GM21786 (cell line): ENCODE measurements around the gene ZNF8.
A peak's percentile ranks its signal among the peaks of the same experiment; 100 is the strongest.
"Not testable (repeated sequence)": the region's sequence is repeated elsewhere in the genome, so short reads cannot be mapped to it uniquely, and the experiment has no call there.

Experiments
- ATAC-seq: cut with Tn5 transposase; IDR thresholded peaks from one replicate; pipeline ENCODE4 v1.9.1; 2021; ENCODE audit not compliant: unreplicated experiment

ZNF8 gene

DNA sequence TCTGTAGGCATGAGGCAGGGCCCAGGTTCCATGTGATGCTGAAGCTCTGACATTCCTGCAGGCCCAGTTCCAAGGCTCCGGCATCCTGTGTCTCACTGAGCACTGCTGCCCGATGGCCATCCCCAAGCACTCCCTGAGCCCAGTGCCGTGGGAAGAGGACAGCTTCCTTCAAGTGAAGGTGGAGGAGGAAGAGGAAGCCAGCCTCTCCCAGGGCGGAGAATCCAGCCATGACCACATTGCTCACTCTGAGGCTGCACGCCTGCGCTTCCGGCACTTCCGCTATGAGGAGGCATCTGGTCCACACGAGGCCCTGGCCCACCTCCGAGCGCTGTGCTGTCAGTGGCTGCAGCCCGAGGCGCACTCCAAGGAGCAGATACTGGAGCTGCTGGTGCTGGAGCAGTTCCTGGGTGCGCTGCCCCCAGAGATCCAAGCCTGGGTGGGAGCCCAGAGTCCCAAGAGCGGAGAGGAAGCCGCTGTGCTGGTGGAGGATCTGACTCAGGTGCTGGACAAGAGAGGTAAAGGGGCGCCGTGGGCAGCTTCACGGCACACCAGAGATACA is 56.0 kb downstream of the ZNF8 start:
- no peak for ATAC-seq

DNA sequence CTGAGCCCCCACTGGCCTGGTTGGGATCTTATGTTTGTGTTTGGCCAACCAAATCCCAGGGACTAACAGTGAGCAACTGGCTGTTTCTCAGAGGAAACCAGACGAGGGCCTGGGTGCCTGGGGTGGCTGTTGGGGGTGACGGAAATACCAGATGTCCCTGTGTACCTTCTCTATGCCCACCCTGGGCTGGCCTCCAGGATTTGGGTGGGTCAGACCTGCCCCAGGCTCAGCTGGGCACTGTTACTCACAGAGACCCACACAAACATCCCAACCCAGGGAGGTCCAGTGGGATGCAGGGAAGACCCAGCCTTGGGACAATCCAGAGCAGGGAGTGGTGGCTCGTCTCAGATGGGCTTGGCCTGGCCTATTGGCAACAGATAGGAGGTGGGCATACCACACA is 56.9 kb downstream of the ZNF8 start:
- ATAC-seq, result no peak

DNA sequence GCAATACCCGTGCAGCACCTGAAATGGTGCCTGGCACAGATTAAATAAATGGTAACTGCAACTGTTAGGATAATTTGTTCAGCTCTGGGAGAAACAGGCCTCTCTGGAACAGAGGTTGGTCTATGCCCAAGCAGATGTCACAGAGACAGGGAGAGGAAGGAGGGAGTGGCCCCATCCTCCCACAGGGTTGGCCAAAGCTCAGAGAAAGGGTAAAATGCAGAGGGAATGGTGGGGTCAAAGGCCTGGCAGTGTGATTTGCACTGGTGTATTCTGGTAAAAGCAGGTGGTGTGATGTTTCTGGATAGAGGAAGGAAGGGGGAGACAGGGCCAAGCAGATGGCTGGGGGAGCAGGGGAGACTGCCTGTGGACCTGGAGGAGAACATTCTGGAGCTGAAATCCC is 57.5 kb downstream of the ZNF8 start:
- no peak for ATAC-seq

DNA sequence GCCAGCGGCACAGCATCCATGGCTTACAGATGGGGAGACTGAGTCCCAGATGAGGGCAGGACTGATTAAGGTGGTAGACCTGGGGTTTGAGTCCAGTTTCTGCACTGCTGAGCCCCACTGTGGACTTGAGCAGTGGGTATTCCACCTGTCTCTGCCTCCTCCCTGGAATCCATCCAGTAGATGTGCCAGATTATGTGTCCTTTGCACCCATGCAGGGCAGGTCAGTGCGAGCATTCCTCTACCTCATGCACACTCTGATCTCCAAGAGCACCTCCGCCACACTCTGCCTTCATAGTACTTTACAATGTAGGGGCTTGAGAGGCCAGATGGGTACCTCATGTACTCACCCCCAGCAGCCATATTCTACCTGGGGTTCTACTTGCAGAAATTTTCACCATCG is 58.1 kb downstream of the ZNF8 start:
- ATAC-seq, result no peak

DNA sequence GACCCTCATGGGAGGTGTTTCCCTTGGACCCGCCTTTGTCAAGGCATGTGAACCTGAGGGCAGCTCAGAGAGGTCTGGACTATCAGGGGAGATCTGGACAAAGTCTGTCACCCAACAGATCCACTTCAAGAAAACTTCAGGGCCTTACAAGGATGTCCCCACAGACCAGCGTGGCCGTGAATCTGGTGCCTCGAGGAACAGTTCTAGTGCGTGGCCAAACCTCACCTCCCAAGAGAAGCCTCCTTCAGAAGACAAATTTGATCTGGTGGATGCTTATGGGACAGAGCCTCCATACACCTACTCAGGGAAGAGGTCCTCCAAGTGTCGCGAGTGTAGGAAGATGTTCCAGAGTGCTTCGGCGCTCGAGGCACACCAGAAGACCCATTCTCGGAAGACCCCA is 59.6 kb downstream of the ZNF8 start:
- no peak for ATAC-seq

DNA sequence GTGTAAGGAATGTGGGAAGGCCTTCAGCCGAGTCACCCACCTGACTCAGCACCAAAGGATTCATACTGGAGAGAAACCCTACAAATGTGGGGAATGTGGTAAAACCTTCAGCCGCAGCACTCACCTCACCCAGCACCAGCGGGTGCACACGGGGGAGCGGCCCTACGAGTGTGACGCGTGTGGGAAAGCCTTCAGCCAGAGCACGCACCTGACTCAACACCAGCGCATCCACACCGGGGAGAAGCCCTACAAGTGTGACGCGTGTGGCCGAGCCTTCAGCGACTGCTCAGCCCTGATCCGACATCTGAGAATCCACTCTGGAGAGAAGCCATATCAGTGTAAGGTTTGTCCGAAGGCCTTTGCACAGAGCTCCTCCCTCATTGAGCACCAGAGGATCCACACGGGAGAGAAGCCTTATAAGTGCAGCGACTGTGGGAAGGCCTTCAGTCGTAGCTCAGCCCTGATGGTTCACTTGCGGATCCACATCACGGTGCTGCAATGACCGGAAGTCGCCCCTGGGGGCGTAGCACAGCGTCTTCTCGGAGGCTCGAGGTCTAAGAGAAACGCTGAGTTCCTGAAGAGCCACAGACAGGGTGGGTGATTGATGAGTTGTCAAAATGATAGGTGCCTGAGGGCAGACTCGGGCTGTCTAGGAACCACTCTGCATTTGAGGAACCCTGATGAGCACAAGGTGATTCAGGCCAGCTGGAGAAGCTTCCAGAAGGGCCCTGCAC is 60.2 kb downstream of the ZNF8 start:
- no peak for ATAC-seq

DNA sequence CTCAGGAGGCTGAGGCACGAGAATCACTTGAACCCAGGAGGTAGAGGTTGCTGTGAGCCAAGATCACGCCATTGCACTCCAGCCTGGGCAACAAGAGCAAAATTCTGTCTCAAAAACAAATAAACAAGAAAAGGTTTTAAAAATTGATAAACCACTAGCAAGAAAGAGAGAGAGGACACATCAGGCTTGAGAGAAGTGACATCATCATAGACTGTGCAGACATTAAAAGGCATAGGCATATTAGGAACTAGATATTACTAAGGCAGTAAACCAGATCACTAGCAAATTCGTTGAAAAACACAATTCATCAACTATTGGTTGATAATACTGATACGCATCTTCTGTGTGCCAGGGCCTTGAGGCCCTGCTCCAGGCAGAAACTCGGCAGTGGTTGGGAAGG is 66.8 kb downstream of the ZNF8 start:
- ATAC-seq, result no peak

DNA sequence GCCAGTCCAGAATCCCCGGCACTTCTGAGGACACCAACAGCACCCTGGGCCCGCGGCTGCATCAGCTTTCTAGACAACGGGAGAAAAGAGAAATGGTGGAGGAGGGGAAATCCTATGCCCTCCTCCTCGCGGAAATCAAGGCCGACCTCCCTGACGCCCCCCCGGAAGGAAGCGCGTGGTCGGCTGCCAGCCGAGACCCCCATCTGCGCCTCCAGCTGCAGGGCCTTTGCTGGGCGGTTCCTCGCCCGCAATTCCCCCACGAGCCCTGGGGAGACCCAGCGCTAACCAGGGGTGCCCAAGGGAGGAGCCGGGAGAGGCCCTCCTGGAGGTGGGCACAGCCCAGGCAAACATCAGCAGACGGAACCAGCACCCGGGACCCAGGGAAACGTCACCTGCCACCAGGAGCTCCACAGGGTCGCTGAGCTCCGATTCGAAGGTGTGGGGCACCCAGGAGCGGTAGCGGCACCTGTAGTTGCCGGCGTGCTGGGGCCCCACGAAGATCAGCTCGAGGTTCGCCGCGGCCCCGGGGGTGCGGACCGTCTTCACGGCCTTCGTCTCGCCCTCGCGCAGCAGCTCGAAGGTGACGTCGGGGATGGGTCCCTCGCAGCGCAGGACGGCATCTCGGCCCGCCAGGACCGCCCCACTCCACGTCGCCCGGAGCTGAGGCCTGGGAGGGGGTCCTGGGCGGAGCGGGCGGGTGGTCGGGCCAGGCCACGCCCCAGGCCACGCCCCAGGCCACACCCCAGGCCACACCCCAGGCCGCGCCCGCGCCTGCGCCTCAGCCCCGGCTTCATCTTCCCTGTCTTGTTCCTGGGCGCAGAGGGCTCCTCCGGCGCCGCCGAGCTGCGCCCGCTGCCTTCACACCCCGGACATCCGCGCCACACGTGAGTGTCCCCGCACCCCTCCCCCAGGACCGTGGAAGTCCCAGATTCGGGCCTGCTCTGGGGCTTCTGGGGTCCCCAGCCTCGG is 68.5 kb downstream of the ZNF8 start:
- ATAC-seq, result peak; percentile 87

DNA sequence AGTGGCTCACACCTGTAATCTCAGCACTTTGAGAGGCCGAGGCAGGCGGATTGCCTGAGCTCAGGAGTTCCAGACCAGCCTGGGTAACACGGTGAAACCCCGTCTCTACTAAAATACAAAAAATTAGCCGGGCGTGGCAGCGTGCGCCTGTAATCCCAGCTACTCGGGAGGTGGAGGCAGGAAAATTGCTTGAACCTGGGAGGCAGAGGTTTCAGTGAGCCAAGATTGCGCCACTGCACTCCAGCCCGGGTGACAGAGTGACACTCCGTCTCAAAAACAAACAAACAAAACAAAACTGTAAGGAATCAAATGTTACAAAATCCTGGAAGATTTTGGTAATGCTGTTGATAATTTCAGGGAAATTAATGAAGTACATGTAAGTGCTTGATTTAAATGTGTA is 69.3 kb downstream of the ZNF8 start:
- not testable (repeated sequence) for ATAC-seq

DNA sequence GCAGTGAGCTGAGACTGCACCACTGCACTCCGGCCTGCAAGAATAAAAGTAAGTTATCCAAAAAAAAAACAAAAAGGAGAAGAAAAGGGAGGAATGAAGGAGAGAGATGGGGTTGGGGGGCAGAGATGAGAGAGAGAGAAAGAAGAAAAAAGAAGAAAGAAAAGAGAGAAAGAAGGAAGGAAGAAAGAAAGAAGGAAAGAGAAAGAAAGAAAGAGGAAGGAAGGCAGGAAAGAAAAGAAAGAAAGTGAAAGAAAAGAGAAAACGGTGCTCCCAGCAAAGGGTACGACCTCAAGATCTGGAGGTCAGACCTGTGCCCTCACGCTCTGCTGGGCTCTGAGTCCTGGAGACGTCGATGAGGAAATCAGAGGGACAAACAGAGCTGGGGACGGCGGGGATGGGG is 70.8 kb downstream of the ZNF8 start:
- ATAC-seq, result no peak

DNA sequence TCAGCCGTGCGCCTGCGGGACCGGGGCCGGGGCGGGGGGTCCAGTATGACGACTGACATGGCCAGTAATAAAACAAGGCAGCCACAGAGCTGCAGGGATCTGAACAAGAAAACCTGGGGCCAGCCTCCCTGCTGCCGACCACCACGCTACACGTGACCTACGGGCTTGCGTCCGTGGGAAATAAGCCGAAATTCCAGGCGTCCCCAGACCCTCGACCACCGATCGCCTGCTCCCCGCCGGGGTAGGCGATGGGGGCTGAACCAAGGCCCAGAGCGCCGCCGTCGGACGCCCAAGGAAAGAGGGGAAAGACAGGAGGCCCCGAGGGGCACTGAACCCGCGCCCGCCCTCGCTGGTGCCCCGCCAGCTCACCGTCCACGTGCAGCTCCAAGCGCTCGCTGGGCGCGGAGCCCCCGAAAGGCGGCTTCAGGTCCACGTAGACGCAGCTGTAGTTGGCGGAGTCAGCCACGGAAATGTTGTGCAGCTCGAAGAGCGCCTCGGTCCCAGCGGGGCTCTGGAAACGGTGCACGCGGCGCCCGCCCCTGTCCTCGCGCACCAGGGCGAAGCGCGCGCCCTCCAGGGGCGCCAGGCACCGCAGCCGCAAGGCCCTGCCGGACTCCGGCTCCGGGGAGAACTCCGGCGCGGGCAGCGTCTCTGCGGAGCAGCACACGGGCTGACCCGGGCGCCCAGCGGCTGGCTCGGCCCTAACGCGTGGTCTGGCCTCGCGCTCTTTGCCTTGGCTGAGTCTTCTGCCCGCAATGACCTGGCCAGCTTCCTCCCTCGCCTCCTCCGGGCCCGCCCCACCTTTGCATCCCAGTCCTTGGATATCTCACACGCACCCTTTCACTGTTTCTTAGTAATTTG is 71.5 kb downstream of the ZNF8 start:
- ATAC-seq, result no peak

DNA sequence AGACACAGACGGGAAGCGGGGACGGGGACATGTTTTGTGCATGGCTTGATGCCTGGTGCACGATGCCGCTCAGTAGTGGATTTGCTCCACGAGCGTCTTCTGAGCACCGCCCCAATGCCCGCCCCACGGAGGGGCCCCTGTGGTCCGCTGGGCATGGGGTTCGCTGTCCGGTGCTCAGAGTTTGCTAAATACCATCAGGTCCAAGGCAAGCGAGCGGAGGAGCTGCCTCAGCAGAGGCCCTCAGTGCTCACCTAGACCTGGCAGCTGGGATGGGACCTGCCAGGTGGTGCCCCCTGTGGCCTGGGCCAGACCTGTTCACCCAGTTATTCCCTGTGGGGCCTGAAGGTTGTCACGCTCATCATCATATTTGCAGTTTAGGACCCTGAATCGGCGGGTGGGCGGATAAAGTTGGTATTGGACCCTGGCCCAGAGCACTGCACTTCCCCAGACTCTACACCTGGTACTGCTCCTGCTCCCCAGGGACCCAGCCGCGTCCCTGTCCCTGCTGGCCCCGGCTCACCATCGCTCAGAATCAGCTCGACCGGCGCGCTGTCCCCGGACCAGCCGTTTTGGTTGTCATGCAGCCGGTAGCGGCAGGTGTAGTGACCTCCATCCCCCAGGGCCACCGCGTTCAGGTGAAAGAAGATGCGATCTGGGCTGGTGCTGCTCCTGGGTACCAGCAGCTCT is 72.3 kb downstream of the ZNF8 start:
- no peak for ATAC-seq

DNA sequence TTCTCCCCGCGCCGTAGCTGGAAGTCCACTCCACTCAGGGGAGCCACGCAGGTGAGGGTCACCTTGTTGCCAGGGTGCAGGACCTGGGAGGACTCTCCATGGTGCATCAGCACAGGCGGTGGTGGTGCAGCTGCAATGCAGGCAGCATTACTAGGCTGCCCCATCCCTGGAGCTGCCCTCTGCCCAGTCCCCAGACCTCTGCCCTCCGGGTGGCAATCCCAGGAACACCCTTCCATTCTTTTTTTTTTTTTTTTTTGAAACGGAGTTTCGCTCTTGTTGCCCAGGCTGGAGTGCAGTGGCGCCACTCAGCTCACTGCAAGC is 72.8 kb downstream of the ZNF8 start:
- no peak for ATAC-seq

DNA sequence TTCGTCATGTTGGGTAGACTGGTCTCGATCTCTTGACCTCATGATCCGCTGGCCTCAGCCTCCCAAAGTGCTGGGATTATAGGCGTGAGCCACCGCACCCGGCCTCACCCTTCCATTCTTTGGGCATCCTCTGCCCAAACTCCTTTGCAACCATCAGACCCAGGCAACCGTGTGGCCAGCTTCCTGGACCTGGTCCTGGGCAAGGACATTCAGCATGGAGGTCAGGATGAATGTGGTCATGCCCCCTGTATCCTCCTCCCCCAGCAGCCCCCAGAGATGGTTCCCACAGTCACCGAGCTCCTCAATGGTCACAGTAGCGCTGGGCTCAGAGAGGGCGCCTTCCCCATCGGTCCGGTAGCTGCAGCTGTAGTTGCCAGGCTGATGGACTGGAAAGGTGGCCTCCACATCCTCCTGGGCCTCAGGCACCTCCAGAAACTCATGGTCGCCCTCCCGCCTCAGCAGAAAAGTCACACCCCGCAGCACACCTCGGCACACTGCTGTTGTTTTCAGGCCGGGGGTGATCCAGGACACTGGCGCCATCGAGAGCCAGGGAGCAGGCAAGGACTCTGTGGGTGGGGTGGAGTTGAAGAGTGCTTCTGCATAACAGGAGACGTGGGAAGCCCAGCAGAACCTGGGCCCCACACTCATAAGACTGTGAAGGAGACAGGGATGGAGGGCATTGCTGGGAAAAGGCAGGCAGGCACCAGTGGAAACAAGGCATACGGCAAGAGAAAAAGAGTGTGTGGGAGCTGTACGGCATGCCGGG is 73.4 kb downstream of the ZNF8 start:
- no peak for ATAC-seq
